GM23248 (cell line): ENCODE data around the gene BEAN1. TPM values are rescaled to one million over a fixed set of nuclear protein-coding genes. Genes with fewer than 3 reads are reported as not detected.

Experiments
- DNase-seq: peaks from one replicate; pipeline ENCODE4 v3.0.0-alpha.2; 2015
- H2AFZ ChIP-seq: fragments of 200-600 bp; sonication (generic); 2 replicates; pipeline ENCODE4 v1.6.1; 2016; ENCODE audit warnings: antibody characterized with exemption
- H3F3A ChIP-seq: fragments of 200-600 bp; sonication (generic); 2 replicates; pipeline ENCODE4 v1.6.1; 2016; ENCODE audit warnings: mild to moderate bottlenecking, antibody characterized with exemption, mixed run types; ENCODE audit not compliant: insufficient read depth
- H3K27ac ChIP-seq: fragments of 200-600 bp; sonication (generic); 2 replicates; pipeline ENCODE4 v1.5.1; 2016; ENCODE audit warnings: mild to moderate bottlenecking
- H3K27me3 ChIP-seq: fragments of 200-600 bp; sonication (generic); replicated peaks from 2 replicates; pipeline ENCODE4 v1.6.1; 2016; ENCODE audit warnings: mild to moderate bottlenecking; ENCODE audit not compliant: insufficient read depth
- H3K36me3 ChIP-seq: fragments of 200-600 bp; sonication (generic); 2 replicates; pipeline ENCODE4 v1.6.1; 2016; ENCODE audit warnings: low read depth, mild to moderate bottlenecking
- H3K4me1 ChIP-seq: fragments of 200-600 bp; sonication (generic); 2 replicates; pipeline ENCODE4 v1.6.1; 2016; ENCODE audit warnings: mild to moderate bottlenecking; ENCODE audit not compliant: insufficient read depth
- H3K4me2 ChIP-seq: fragments of 200-600 bp; sonication (generic); one replicate; pipeline ENCODE4 v1.6.1; 2016; ENCODE audit warnings: mild to moderate bottlenecking; ENCODE audit not compliant: unreplicated experiment
- H3K4me3 ChIP-seq: fragments of 200-600 bp; sonication (generic); 2 replicates; pipeline ENCODE4 v1.5.1; 2016; ENCODE audit warnings: mild to moderate bottlenecking
- H3K79me2 ChIP-seq: fragments of 200-600 bp; sonication (generic); 2 replicates; pipeline ENCODE4 v1.6.1; 2016; ENCODE audit warnings: mild to moderate bottlenecking; ENCODE audit not compliant: insufficient read depth
- H3K9ac ChIP-seq: fragments of 200-600 bp; sonication (generic); 2 replicates; pipeline ENCODE4 v1.6.1; 2016; ENCODE audit warnings: mild to moderate bottlenecking
- H3K9me2 ChIP-seq: fragments of 200-600 bp; sonication (generic); 2 replicates; pipeline ENCODE4 v1.6.1; 2016; ENCODE audit warnings: mixed run types, mild to moderate bottlenecking, moderate library complexity; ENCODE audit not compliant: insufficient read depth
- H3K9me3 ChIP-seq: fragments of 200-600 bp; sonication (generic); one replicate; pipeline ENCODE4 v1.6.1; 2017; ENCODE audit warnings: low read depth
- H4K20me1 ChIP-seq: fragments of 200-600 bp; sonication (generic); 2 replicates; pipeline ENCODE4 v1.6.0; 2016; ENCODE audit not compliant: insufficient read depth
- EZH2 ChIP-seq: fragments of 200-600 bp; sonication (generic); IDR thresholded peaks from 2 replicates; pipeline ENCODE4 v1.6.1; 2018; ENCODE audit warnings: antibody characterized with exemption, mild to moderate bottlenecking; ENCODE audit not compliant: insufficient read depth, poor library complexity, severe bottlenecking
- EZH2phosphoT487 ChIP-seq: fragments of 200-600 bp; sonication (generic); IDR thresholded peaks from 2 replicates; pipeline ENCODE4 v1.6.1; 2018; ENCODE audit warnings: antibody characterized with exemption, moderate library complexity, mild to moderate bottlenecking, low read depth; ENCODE audit not compliant: insufficient read depth
- WGBS, 2 experiments: methylation state at CpG; one replicate each; pipeline ENCODE4 v1.1.6; 2015 to 2017; ENCODE audit warnings: low lambda C conversion rate in 2 of 2, low coverage in 1 of 2; ENCODE audit errors: missing lambda C conversion rate in 2 of 2; 5-methylcytosine and 5-hydroxymethylcytosine counted together
- in situ Hi-C: fragments of 300-500 bp; cut with MboI; formaldehyde crosslinking; loops from 2 replicates; pipeline ENCODE4 v1.15.0; 2020
- polyA plus RNA-seq: library from polyadenylated mRNA; unstranded; fragments of >200 nt; fragmentation: Nextera tagmentation; extraction: Ambion mirVana; gene quantifications from 2 replicates; pipeline ENCODE4 v1.2.1, GENCODE V29; 2016
- total RNA-seq: library from RNA; depleted of rRNA; stranded (reverse); fragments of >200 nt; shearing (Covaris generic); gene quantifications from 2 replicates; pipeline ENCODE4 v1.2.3, GENCODE V29; 2014

BEAN1 gene
- total and polyA plus RNA-seq, 2 experiments from 2014 or later = 0.32 to 0.50 TPM

DNA sequence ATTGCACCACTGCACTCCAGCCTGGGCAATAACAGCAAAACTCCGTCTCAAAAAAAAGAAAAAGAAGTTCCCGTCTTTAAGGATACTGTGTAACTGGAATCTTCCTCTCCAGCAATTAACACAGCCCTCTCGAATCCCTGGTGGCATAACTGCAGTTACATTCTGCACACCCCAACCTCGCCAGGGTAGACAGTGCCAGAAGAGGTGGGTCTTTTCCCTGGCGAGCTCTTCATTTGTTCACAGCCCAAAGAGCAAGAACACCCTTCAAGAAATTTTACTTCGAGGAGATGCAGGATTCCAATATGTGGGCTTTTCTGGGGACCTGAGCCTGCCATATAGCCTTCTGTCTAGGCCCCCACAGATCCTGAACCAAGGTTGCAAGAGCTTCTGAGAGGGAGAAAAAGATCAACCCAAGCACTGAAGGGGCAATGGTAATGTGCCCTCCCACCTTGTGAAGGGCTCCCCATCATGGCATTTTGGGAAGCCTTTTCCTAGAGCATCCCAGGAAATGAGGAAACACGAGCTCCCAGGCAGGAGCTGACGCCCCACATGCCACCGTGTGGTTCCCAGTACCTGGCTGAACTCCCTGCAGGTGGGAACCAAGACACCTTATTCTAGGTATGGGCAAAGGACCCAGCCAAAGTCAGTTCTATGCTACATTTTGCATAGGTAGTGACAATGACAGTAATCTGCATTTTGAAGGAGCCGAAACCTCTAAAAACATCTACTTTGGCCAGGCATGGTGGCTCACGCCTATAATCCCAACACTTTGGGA is 95.9 kb downstream of the BEAN1 start:
- no peaks in the 10 kb centered on the region; the same call in 1 of the 2 replicates for H3F3A ChIP-seq
- H3K9me3 ChIP-seq = no peaks in the 10 kb centered on the region
- TF ChIP-seq EZH2 (no peak), EZH2phosphoT487 (no peak)
- WGBS, 2 experiments = 88% methylated on average over 11 of the region's 11 CpGs
- in situ Hi-C loops = no loop called here
- no peak overlapping the region for H3K27ac ChIP-seq
- no peaks in the 10 kb centered on the region for H4K20me1 ChIP-seq
- H3K4me2 ChIP-seq = no peak overlapping the region
- DNase-seq = no peak
- peaks cover 18% of the 10 kb centered on the region for H3K4me1 ChIP-seq
- no peak overlapping the region for H2AFZ ChIP-seq
- H3K79me2 ChIP-seq = no peaks in the 10 kb centered on the region
- no peak overlapping the region for H3K4me3 ChIP-seq
- H3K36me3 ChIP-seq = no peaks in the 10 kb centered on the region
- no peak overlapping the region for H3K9ac ChIP-seq
- no peaks in the 10 kb centered on the region for H3K9me2 ChIP-seq
- H3K27me3 ChIP-seq = no peaks in the 10 kb centered on the region

DNA sequence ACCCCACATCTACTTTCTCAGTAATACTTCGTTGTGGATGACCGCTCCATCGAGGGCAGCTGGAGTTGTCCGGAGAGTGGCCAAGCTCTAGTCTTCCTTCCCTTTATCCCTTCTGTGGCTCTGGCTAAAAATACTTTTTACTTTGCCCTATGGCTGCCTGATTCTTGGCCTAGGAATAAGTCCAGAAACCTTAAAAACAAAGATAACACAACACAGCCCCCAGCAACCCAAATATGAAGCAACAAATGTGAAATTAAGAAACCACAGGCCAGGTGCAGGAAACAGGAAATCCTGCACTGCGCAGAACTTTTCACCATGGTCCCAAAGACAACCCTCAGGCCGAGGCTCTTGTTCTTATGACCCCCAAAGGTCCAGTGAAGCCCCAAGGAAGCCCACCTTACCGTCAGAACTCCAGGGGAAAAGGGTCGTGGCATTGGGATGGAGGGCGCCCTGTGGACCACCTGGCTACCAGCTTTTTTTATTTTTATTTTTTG is 96.8 kb downstream of the BEAN1 start:
- TF ChIP-seq EZH2phosphoT487 = no peak
- no peak for TF ChIP-seq EZH2
- no peak overlapping the region for H3K4me2 ChIP-seq
- H3K27me3 ChIP-seq = no peaks in the 10 kb centered on the region
- H3K9me3 ChIP-seq = no peaks in the 10 kb centered on the region
- H2AFZ ChIP-seq = no peak overlapping the region
- no peaks in the 10 kb centered on the region; the same call in 1 of the 2 replicates for H3K36me3 ChIP-seq
- no peaks in the 10 kb centered on the region; the same call in 1 of the 2 replicates for H3F3A ChIP-seq
- no peaks in the 10 kb centered on the region for H3K79me2 ChIP-seq
- no peak overlapping the region for H3K27ac ChIP-seq
- in situ Hi-C loops = no loop called here
- H3K9me2 ChIP-seq = no peaks in the 10 kb centered on the region
- 94 to 95% methylated on average over 9 of the region's 9 CpGs for WGBS, 2 experiments
- peaks cover 18% of the 10 kb centered on the region for H3K4me1 ChIP-seq
- DNase-seq = no peak
- no peaks in the 10 kb centered on the region for H4K20me1 ChIP-seq
- no peak overlapping the region for H3K9ac ChIP-seq
- H3K4me3 ChIP-seq = no peak overlapping the region

- Histone ChIP-seq H2AFZ (no peak overlapping the region), H3K36me3 (no peaks in the 10 kb centered on the region; the same call in 1 of the 2 replicates), H3K27me3 (no peaks in the 10 kb centered on the region), H3F3A (no peaks in the 10 kb centered on the region; the same call in 1 of the 2 replicates), H4K20me1 (no peaks in the 10 kb centered on the region), H3K4me2 (no peak overlapping the region), H3K9me3 (no peaks in the 10 kb centered on the region), H3K4me1 (peaks cover 18% of the 10 kb centered on the region), H3K79me2 (no peaks in the 10 kb centered on the region), H3K4me3 (no peak overlapping the region), H3K27ac (no peak overlapping the region), H3K9me2 (no peaks in the 10 kb centered on the region), H3K9ac (no peak overlapping the region)
- DNase-seq = no peak
- in situ Hi-C loops = no loop called here
- WGBS, 2 experiments = 85 to 88% methylated on average over 6 of the region's 6 CpGs
- TF ChIP-seq EZH2phosphoT487 (no peak), EZH2 (no peak)
These were observed 97.6 kb downstream of the BEAN1 start for GRCh38 chr16:66524601-66525164.

- H3K4me1 ChIP-seq = peaks cover 18% of the 10 kb centered on the region
- DNase-seq = peak; percentile 34
- H3K9ac ChIP-seq = no peak overlapping the region
- TF ChIP-seq EZH2phosphoT487 (no peak), EZH2 (no peak)
- H3K9me3 ChIP-seq = no peaks in the 10 kb centered on the region
- H3K36me3 ChIP-seq = peaks cover 3% of the 10 kb centered on the region; the same call in 1 of the 2 replicates
- H2AFZ ChIP-seq = no peak overlapping the region
- no peaks in the 10 kb centered on the region for H3K79me2 ChIP-seq
- H3K27ac ChIP-seq = no peak overlapping the region
- H4K20me1 ChIP-seq = no peaks in the 10 kb centered on the region
- in situ Hi-C loops = no loop called here
- no peaks in the 10 kb centered on the region for H3K9me2 ChIP-seq
- H3K4me3 ChIP-seq = no peak overlapping the region
- no peak overlapping the region for H3K4me2 ChIP-seq
- no peaks in the 10 kb centered on the region for H3K27me3 ChIP-seq
- 85 to 89% methylated on average over 9 of the region's 9 CpGs for WGBS, 2 experiments
- H3F3A ChIP-seq = no peaks in the 10 kb centered on the region; the same call in 1 of the 2 replicates
These were observed 98.5 kb downstream of the BEAN1 start for GRCh38 chr16:66525396-66526180.
